Chondrocyte (in vitro differentiated cells): Measurements from ENCODE around the gene TFDP1. TPM values are rescaled to one million over a fixed set of nuclear protein-coding genes. Genes with fewer than 3 reads are reported as not detected.

ENCODE experiments used
- DNase-seq: peaks from one replicate; pipeline ENCODE4 v3.0.0; 2021; ENCODE audit warnings: mixed read lengths, low spot score
- H3K27ac Mint-ChIP-seq: one replicate; pipeline ENCODE4 v1.8.0; 2021; ENCODE audit warnings: mild to moderate bottlenecking, moderate library complexity, mixed read lengths; ENCODE audit not compliant: unreplicated experiment
- H3K27me3 Mint-ChIP-seq: 2 replicates; pipeline ENCODE4 v1.8.0; 2021; ENCODE audit warnings: low read depth, mixed read lengths
- H3K36me3 Mint-ChIP-seq: 2 replicates; pipeline ENCODE4 v1.8.0; 2021; ENCODE audit warnings: low read depth, mixed read lengths
- H3K4me1 Mint-ChIP-seq: 2 replicates; pipeline ENCODE4 v1.8.0; 2021; ENCODE audit warnings: low read depth, mild to moderate bottlenecking, mixed read lengths
- H3K4me3 Mint-ChIP-seq: one replicate; pipeline ENCODE4 v1.8.0; 2021; ENCODE audit warnings: mild to moderate bottlenecking, moderate library complexity, mixed read lengths; ENCODE audit not compliant: unreplicated experiment
- H3K9me3 Mint-ChIP-seq: 2 replicates; pipeline ENCODE4 v1.8.0; 2021; ENCODE audit warnings: low read depth, mixed read lengths
- total RNA-seq: library from RNA; stranded (reverse); gene quantifications from 3 replicates; pipeline ENCODE4 v1.2.1, GENCODE V29; 2021
- TF ChIP-seq, protein P1 (sequence below): fragments of 200-600 bp; sonication (generic); IDR thresholded peaks from 2 replicates; pipeline ENCODE4 v1.5.0; 2021; ENCODE audit warnings: antibody characterized with exemption, mild to moderate bottlenecking, moderate library complexity

Gene TFDP1
- total RNA-seq, 1 donor from 2014 or later, result 54.3 TPM

DNA sequence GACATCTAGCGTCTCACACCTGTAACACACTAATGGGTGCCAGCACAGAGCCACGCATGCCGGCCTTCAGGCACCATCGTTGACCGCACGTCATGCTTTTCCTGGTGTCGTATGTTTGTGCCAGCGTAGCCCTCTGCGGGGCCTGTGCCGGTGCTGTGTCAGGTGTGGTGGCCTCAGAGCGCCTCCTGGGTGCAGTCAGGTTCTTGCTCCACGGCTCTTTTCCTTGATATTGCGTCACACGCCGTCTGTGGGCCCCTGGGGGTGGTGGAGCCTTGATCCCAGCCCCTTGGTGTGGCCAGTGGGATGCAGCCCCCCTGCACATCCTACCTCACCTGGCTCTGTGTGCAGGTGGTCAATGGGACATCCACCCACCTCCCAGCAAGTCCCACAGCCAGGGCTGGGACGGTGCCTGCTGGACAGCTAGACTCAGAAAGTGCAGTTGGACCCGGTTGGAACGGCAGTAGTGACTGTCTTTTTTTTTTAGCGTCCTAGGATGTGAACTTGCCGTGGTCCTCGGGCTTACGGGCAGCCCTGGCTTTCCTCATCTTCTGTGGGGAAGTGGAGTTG is 24.5 kb downstream of the TFDP1 start:
- no peaks in the 10 kb centered on the region for H3K4me1 Mint-ChIP-seq
- no peak overlapping the region for H3K27ac Mint-ChIP-seq
- H3K4me3 Mint-ChIP-seq, result no peak overlapping the region
- no peak for DNase-seq
- TF ChIP-seq, protein P1, sequence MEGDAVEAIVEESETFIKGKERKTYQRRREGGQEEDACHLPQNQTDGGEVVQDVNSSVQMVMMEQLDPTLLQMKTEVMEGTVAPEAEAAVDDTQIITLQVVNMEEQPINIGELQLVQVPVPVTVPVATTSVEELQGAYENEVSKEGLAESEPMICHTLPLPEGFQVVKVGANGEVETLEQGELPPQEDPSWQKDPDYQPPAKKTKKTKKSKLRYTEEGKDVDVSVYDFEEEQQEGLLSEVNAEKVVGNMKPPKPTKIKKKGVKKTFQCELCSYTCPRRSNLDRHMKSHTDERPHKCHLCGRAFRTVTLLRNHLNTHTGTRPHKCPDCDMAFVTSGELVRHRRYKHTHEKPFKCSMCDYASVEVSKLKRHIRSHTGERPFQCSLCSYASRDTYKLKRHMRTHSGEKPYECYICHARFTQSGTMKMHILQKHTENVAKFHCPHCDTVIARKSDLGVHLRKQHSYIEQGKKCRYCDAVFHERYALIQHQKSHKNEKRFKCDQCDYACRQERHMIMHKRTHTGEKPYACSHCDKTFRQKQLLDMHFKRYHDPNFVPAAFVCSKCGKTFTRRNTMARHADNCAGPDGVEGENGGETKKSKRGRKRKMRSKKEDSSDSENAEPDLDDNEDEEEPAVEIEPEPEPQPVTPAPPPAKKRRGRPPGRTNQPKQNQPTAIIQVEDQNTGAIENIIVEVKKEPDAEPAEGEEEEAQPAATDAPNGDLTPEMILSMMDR, result no peak
- no peaks in the 10 kb centered on the region for H3K9me3 Mint-ChIP-seq
- peaks cover 13% of the 10 kb centered on the region for H3K36me3 Mint-ChIP-seq
- H3K27me3 Mint-ChIP-seq, result no peaks in the 10 kb centered on the region

DNA sequence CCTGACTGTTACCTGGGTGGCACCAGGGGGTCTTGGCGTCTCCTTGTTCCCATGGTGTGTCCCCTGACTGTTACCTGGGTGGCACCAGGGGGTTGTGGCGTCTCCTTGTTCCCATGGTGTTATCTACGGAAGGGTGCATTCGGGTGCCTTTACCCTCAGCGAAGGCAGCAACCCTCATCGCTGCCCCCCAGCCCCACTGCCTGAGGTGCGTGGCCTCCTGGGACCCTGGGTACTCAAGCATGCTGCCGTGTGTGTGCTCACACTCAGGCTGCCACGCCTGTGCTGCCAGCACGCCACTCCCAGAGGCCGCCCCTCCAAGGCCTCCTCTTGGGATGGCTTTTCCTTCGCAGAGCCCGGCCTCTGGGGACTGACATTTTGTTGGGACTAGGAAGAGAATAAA is 25.1 kb downstream of the TFDP1 start:
- Mint-ChIP-seq H3K4me3 (no peak overlapping the region), H3K36me3 (peaks cover 13% of the 10 kb centered on the region), H3K4me1 (no peaks in the 10 kb centered on the region), H3K27me3 (no peaks in the 10 kb centered on the region), H3K9me3 (no peaks in the 10 kb centered on the region), H3K27ac (no peak overlapping the region)
- DNase-seq, result no peak
- TF ChIP-seq, protein P1, result no peak

DNA sequence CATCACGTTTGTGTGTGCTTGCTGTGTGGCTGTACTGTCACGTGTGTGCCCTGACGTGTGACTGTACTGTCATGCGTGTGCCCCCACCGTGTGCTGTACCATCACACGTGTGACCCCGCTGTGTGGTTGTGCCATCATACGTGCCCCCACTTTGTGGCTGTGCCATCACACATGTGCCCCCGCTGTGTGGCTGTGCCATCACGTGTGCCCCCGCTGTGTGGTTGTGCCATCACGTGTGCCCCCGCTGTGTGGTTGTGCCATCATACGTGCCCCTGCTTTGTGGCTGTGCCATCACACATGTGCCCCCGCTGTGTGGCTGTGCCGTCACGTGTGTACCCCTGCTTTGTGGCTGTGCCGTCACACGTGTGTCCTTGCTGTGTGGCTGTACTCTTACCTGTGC is 25.7 kb downstream of the TFDP1 start:
- TF ChIP-seq, protein P1, result no peak
- DNase-seq, result no peak
- Mint-ChIP-seq H3K27ac (no peak overlapping the region), H3K4me3 (no peak overlapping the region), H3K9me3 (no peaks in the 10 kb centered on the region), H3K4me1 (no peaks in the 10 kb centered on the region), H3K36me3 (peaks cover 13% of the 10 kb centered on the region), H3K27me3 (no peaks in the 10 kb centered on the region)

DNA sequence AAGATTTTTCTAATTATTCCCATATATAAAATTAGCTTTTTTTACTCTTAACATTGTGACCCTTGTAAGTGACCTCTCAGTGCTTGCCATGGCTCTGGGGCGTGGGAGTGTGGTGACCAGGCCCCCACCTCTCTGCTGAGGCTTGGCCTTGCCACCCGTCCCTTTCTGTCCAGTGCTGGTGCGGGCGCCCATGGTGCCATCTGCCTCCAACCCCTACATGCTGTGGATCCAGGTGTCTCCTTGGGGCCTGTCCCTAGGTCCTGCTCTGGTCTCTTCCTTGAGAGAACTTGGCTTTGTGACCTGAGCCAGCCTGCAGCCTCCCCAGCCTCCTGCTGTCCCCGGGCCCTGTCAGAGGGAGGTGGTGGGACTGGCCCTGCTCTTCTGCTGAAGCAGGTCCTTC is 27.4 kb downstream of the TFDP1 start:
- no peak overlapping the region for H3K27ac Mint-ChIP-seq

DNA sequence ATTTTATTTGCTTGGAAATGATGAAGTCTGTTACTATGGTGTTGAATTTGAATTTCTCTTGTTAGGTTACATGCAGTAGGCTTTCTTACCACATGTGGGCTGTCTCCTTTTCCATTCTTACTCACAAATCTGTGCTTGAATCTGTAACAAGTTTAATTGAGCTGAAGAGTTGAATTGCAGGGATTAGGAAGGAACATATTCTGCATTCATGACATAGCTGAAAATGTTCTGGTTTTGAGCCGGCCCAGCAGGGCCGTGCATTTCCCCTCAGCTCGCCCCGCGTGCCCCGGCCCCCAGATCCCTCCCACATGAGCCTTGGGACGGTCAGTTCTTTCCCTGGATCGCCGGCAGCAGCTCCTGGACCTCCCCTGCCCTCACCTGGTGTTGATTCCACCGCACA is 28.1 kb downstream of the TFDP1 start:
- Mint-ChIP-seq H3K36me3 (peaks cover 11% of the 10 kb centered on the region), H3K9me3 (no peaks in the 10 kb centered on the region), H3K27me3 (no peaks in the 10 kb centered on the region), H3K27ac (no peak overlapping the region), H3K4me1 (peaks cover 11% of the 10 kb centered on the region), H3K4me3 (no peak overlapping the region)
- DNase-seq, result no peak
- TF ChIP-seq, protein P1, result no peak

More for the DNA sequence above, 27.4 kb downstream of the TFDP1 start:
- Mint-ChIP-seq H3K36me3 (peaks cover 11% of the 10 kb centered on the region), H3K9me3 (no peaks in the 10 kb centered on the region), H3K4me3 (no peak overlapping the region), H3K4me1 (peaks cover 8% of the 10 kb centered on the region), H3K27me3 (no peaks in the 10 kb centered on the region)
- TF ChIP-seq, protein P1, result no peak
- no peak for DNase-seq
